ENCODE results near the gene SCYL2.
"Not testable (repeated sequence)": the region's sequence is repeated elsewhere in the genome, so short reads cannot be mapped to it uniquely, and the experiment has no call there.

SCYL2 gene

GRCh38 chr12:100265732-100266584, 1.0 kb upstream of the SCYL2 start:
- peak; percentile 23 for DNase-seq (ENCODE audit: low spot score)

GRCh38 chr12:100266585-100266834, 467 bp upstream of the SCYL2 start:
- peak; percentile 93 for DNase-seq (ENCODE audit: low spot score)

GRCh38 chr12:100267603-100268281, 765 bp downstream of the SCYL2 start:
- no peak for DNase-seq (ENCODE audit: low spot score)

GRCh38 chr12:100268835-100269564, 2.0 kb downstream of the SCYL2 start:
- DNase-seq (ENCODE audit: low spot score), result no peak

- no peak for DNase-seq (ENCODE audit: low spot score)
Observed at GRCh38 chr12:100273782-100274181, 6.8 kb downstream of the SCYL2 start.

- no peak for DNase-seq (ENCODE audit: low spot score)
Observed at GRCh38 chr12:100274291-100274690, 7.3 kb downstream of the SCYL2 start.

GRCh38 chr12:100279159-100279558, 12.2 kb downstream of the SCYL2 start:
- DNase-seq (ENCODE audit: low spot score), result no peak

- no peak for DNase-seq (ENCODE audit: low spot score)
Observed at GRCh38 chr12:100279607-100280244, 12.7 kb downstream of the SCYL2 start.

GRCh38 chr12:100284556-100284955, 17.6 kb downstream of the SCYL2 start:
- DNase-seq (ENCODE audit: low spot score), result not testable (repeated sequence)

GRCh38 chr12:100289038-100289437, 22.1 kb downstream of the SCYL2 start:
- no peak for DNase-seq (ENCODE audit: low spot score)

- no peak for DNase-seq (ENCODE audit: low spot score)
Observed at GRCh38 chr12:100290016-100290415, 23.0 kb downstream of the SCYL2 start.

GRCh38 chr12:100293017-100293416, 26.0 kb downstream of the SCYL2 start:
- DNase-seq (ENCODE audit: low spot score), result no peak

GRCh38 chr12:100294366-100294765, 27.4 kb downstream of the SCYL2 start:
- not testable (repeated sequence) for DNase-seq (ENCODE audit: low spot score)

- peak; percentile 36 for DNase-seq (ENCODE audit: low spot score)
Observed at GRCh38 chr12:100295764-100296555, 29.0 kb downstream of the SCYL2 start.

- DNase-seq (ENCODE audit: low spot score), result no peak
Observed at GRCh38 chr12:100302081-100302480, 35.1 kb downstream of the SCYL2 start.

- no peak for DNase-seq (ENCODE audit: low spot score)
Observed at GRCh38 chr12:100303831-100304230, 36.9 kb downstream of the SCYL2 start.

- not testable (repeated sequence) for DNase-seq (ENCODE audit: low spot score)
Observed at GRCh38 chr12:100304334-100304733, 37.4 kb downstream of the SCYL2 start.

GRCh38 chr12:100308138-100308537, 41.2 kb downstream of the SCYL2 start:
- DNase-seq (ENCODE audit: low spot score), result not testable (repeated sequence)

- no peak for DNase-seq (ENCODE audit: low spot score)
Observed at GRCh38 chr12:100311317-100311716, 44.3 kb downstream of the SCYL2 start.

GRCh38 chr12:100317371-100317770, 50.4 kb downstream of the SCYL2 start:
- no peak for DNase-seq (ENCODE audit: low spot score)

GRCh38 chr12:100324498-100324897, 57.5 kb downstream of the SCYL2 start:
- no peak for DNase-seq (ENCODE audit: low spot score)

GRCh38 chr12:100326208-100326607, 59.2 kb downstream of the SCYL2 start:
- DNase-seq (ENCODE audit: low spot score), result no peak
